ENCODE data around the gene GPC1.

Gene GPC1

DNA sequence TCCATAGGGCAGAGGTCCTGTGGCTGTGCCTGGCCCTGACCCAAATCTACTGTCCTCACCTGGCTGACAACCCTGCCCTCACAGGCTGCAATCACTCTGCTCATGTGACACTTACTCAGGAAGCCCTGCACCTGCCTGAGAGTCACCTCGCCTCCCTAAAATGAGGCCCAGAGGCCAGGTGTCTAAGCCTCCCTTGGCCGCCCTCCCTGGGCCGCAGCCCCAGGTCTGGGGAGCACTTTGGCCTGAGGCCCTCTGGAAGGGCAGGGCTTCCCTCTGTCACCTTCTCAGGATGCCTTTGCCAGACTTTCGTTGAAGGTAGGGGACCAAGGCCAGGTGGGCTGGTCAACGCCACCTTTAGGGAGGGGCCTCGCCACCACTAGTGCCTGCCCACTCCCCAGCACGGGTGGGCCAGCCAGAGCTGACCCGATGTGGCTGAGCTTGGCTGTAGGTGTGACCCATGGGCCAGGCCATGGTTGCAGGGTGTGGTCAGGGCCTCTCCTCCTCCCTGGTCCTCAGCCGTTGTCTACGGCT lies 6.1 kb upstream of the GPC1 start:
- DNase-seq (ENCODE audit: low read depth in 2 of 2, low spot score in 1 of 2): no peak

DNA sequence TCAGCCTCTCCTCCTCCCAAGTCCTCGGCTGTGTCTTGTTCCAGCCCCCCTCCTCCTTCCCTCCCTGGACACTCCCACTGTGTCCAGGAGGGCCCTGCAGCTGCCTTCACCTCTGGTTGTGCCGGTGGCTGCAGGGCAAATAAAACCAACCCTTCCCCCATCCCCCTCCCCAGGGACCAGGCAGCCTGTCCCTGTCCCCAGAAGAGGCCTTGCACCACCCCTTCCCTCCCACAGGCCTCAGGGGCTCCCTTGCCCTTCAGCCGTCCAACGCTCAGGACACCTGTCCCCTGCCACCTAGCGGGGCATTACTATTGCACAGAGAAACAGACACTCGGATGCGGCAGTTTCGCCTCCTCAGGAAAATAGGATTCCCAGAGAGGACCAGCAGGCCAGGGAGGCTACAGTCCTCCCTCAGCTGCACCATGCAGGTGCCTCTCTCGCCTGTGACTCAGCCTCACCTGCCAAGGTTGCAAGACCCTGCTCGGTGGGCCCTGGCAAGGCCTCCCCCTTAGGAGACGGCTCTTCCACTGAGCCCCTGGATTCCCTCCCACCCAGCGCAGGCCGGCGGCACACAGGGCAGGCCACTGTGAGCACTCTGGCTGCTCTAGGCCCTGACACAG lies 5.5 kb upstream of the GPC1 start:
- no peak for DNase-seq (ENCODE audit: low read depth in 2 of 2, low spot score in 1 of 2)

DNA sequence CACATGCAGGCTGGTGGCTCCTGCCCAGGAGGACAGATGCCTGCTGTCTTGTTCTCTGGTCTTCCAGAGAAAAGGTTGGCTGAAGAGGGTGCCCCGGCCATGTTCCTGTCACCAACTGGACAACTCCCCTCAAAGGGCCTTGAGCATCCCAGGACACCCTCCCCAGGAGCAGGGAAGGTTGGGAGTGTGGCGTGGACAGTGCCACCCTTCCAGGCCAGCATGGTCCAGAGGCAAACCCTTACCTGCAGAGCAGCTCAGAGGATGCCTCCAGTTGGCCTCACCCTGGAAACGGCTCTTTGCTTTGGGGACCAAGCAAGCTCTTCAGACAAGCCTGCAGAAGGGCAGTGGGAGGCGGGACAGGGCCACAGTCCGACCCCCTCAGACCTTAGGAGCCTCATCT lies 4.9 kb upstream of the GPC1 start:
- DNase-seq (ENCODE audit: low read depth in 2 of 2, low spot score in 1 of 2): no peak

DNA sequence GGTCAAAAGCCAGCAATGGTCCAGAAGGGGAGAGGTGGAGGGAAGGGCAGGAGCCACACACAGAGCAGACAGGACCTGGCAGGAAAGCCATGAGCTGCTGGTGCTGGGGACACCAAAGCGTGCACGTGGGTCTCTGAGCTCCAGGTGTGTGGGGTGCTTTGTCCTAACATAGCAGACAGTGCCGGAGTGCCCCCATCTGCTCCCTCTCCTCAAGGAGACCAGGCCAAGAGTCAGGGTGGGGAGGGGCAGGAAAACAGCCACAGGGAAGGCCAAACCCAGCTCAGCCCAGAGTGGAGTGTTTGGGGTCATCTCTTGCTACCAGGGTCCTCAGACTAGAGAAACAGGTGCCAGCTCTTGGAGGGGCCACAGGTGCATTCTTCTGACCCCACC lies 4.2 kb upstream of the GPC1 start:
- DNase-seq (ENCODE audit: low read depth in 2 of 2, low spot score in 1 of 2): no peak

GRCh38 chr2:240431661-240432424 lies 3.6 kb upstream of the GPC1 start:
- DNase-seq (ENCODE audit: low read depth in 2 of 2, low spot score in 1 of 2): no peak

- DNase-seq (ENCODE audit: low read depth in 2 of 2, low spot score in 1 of 2): no peak
Observed at GRCh38 chr2:240432430-240432819, 3.0 kb upstream of the GPC1 start.

DNA sequence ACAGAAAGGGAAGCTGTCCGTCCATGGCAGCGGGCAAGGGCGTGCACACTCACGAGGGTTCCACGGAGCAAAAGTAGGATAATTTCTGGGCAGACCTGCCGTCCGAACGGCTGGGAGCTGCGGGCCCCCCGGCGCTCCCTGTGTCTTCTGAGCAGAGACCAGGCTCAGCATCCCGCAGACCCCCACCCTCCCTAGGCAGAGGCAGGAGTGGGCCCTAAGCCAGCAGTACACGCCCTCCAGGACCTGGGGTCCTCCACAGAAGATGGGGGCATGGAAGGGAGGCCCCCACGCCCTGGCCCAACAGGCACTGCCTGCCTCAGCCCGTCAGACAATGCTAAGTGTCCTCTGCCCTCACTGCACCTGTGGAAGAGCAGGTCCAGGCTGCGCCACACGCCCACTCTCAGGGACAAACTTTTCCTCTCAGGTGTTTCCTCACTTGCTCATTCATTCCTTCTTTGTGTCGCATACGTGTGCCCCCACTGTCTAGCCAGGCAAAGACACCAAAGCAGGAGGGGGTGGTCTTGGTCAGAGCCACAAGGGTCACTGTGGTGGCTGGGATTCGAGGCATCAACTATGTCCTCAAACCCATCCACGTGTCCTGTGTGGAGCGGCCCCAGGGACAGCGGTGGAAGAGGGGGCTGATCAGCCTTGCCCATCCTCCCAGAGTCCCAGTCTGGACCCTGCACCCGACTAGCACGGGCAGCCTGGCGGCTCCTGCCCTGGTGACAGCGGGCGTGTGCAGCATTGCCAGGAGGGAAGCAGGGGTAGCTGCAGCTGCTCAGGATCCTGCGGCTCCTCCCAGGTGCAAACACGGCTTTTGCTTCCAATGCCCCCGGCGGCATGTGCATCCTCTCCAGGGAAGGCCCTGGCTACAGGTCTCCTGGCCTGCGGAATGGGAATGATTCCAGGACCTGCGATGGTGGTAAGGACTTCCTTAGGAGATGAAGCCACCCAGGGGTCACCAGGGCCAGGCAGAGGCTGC lies 2.4 kb upstream of the GPC1 start:
- no peak for DNase-seq (ENCODE audit: low read depth in 2 of 2, low spot score in 1 of 2)

- DNase-seq (ENCODE audit: low read depth in 2 of 2, low spot score in 1 of 2): no peak
Observed at GRCh38 chr2:240433973-240434727, 1.3 kb upstream of the GPC1 start.

GRCh38 chr2:240434728-240435456 lies 571 bp upstream of the GPC1 start:
- peak; percentile 73 to 76 for DNase-seq (ENCODE audit: low read depth in 2 of 2, low spot score in 1 of 2)

DNA sequence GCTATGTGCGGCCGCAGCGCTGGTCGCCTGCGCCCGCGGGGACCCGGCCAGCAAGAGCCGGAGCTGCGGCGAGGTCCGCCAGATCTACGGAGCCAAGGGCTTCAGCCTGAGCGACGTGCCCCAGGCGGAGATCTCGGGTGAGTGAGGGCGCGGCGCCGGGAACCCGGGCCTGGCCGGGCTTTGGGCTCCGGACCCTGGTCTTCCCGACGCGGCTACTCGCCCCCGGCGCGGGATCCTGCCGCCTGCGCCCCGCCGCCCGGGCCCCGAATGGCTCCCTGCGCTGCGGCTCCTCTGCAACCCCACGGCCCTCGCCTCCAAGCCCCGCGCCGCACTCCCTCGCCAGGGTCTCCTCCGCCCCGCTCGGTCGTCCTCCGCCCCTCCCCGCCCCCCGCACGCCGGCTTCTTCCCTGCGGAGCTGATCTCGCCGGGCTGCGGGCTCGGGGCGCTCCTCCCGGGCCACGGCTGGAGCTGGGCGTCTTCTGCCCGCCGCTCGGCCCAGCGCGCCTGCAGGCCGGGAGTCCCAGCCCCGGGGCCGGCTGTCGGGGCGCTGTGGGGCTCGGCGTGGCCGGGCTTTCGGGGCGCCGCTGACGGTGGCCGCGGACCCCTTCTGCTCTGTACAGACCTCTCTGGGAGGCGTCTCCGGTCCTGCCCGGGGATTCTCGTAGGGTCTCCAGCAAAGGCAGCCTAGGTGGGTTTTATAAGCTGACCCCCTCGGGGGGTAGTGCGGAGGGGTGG lies 652 bp downstream of the GPC1 start:
- DNase-seq (ENCODE audit: low read depth in 2 of 2, low spot score in 1 of 2): no peak

DNA sequence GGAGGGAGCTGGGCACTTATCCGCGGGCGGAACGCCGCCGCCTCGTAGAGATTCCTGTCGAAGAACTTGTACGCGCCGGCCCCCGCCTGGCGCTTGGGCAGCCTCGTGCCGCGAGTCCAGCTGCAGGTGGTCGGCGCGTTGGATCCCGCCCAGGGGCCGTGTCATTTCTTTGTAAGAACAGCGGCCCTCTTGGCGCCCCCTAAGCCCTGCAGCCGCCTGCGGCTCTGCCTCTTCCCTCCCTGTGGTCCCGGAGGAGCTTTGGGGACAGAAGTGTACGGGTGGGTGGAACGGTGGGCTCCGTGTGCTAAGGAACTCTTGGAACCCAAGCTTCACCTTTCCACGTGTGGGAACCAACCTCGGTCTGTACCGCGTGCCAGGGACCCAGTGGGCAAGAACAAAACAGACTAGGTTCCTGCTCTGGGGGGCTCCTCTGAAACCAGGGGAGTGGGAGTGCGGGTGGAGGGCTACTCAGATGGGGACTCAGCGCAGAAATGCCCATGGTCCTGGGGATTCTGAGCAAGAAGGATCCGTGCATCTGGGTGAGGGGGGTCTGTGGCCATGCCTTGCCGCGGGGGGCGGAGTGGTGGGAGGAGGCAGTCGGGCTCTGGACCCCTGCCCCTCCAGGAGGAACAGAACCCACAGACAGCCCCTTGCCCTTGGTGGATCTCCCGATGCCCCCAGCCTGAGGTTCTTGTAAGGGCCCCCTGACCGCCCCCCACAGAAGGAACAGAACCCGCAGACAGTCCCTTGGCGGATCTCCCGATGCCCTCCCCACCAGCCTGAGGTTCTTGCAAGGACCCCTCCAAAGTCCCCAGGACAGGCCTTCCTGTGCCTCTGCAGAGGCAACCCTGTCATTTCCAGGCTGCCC lies 1.5 kb downstream of the GPC1 start:
- DNase-seq (ENCODE audit: low read depth in 2 of 2, low spot score in 1 of 2): no peak

DNA sequence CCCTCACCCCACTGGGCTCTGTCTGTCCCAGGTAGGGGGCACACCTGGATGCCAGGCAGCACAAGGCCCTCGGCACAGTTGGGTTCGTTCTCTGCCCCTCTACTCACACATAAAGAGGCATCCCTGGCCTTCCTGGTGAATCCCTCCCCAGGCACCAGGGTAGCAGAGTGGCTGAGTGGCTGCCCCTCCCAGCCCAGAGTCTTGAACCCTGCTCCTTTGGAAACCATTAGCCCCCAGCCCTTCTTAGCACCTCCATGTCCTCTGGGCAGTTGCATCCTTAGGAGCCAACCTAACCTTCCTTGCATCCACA lies 2.0 kb downstream of the GPC1 start:
- DNase-seq (ENCODE audit: low read depth in 2 of 2, low spot score in 1 of 2): no peak

DNA sequence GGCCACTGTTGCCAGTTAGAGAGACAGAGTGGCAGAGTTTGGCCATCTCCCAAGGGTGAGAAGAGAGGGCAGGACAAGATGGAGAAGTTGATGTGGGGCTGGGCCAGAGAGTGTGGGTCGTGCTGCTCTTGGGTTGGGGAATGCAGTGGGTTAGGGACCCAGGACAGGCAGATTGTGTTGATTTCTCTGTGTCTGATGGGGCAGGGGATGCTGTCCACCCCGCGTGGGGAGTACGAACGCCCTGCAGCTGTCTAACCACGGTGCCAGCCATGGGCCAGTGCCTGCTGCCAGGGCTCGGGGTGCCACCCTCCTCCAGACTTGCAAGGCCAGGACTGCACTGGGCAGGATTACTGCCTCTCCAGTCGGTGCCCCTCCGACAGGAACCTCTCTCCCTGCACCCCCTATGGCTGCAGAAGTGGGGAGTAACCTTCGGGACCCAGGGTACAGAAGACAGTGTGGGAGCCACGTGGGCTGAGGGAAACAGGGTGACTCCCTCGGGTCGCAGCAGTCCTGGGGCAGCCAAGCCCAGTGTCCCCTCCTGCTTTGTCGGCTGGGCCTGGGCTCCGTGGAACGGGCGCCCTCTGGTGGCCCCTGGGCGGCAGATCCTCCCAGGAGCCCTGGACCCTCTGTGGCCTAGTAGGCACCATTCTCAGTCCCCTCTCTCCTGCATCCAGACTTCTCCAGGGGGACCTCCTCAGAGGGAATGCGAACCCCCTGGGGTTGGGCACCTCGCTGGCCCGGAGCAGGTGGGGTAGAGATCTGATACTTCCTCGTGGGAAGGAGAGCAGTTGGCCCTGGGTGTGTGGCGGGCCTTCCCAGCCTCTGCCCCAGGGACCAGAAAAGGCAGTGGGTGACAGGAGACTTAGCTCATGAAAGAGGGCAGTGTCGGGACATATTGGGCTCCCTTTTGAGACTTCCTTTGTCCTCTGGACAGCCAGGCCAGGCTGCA lies 2.7 kb downstream of the GPC1 start:
- peak in 1 of 2 donors; percentile 31 for DNase-seq (ENCODE audit: low read depth in 2 of 2, low spot score in 1 of 2)

DNA sequence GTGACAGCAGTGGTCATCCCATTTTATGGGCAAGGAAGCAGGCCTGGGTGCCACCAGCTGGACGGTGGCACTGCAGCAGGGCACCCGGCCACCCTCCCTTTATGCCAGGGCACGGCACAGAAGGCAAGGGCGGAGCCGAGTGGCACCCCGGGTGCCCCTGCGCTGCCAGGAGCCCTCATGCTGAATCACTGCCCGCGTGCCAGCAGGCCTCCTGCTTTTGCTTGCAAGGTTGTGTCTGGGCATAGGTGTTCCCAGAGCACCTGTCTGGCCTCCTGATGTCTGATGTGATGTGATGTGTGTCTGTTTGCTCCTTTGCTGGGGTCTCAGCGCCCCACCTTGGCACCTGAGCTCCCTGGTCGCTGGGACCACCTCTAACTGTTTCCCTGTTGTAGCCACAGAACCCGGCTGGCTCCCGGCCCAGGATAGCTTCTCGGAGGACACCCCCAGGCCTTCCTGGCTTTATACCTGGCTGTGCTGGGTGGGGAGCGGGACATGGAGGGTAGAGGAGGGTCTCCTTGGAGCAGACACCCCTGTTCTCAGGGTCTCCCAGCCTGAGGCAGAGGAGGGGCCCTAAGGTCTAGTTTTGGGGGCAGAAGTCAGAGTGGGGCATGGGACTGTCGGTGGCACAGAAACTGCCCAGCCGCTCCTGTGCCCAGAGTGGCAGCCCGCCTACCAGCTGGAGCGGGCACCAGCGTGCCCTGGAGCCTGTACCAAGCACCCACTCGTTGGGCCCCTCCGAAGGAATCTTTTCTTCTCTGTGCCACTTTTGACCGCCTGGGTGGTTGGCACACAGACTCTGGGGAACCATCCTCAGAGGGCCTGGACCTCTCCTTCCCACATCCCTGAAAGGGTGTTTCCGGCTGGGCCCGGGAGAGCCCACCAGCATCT lies 3.6 kb downstream of the GPC1 start:
- no peak for DNase-seq (ENCODE audit: low read depth in 2 of 2, low spot score in 1 of 2)

DNA sequence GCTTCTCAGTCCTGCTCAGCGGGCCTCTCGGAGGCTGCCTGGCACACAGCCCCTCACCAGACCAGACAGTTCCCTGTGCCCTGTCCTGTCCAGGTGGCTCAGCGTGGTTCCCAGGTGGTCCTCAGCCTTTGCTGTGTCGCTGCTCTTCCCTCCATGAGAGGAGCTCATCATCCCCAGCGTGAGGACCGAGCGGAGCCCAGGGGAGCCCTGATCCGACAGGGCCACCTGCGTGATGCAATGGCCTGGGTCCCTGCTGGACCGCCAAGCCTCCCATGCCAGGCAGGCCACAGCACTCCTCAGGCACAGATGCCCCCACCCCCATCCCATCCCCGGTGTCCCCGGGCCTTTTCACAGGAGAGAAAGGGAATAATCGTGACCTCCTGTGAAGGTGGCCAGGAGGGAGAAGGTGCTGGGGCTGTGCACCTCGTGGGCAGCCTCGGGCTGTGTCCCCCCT lies 4.3 kb downstream of the GPC1 start:
- no peak for DNase-seq (ENCODE audit: low read depth in 2 of 2, low spot score in 1 of 2)

- no peak for DNase-seq (ENCODE audit: low read depth in 2 of 2, low spot score in 1 of 2)
Observed at GRCh38 chr2:240440251-240440650, 4.8 kb downstream of the GPC1 start.

All from stimulated activated CD8-positive, alpha-beta memory T cell treated with anti-CD3 and anti-CD28 coated beads, Interleukin-4, amount 100 ng/mL, for 4 hours (primary cell).